Measurements from ENCODE around the gene ZNF699.
"Not testable (repeated sequence)": the region's sequence is repeated elsewhere in the genome, so short reads cannot be mapped to it uniquely, and the experiment has no call there.

ZNF699 gene
- 20.3 to 27.1 reads per million in 2 donors for total RNA-seq

DNA sequence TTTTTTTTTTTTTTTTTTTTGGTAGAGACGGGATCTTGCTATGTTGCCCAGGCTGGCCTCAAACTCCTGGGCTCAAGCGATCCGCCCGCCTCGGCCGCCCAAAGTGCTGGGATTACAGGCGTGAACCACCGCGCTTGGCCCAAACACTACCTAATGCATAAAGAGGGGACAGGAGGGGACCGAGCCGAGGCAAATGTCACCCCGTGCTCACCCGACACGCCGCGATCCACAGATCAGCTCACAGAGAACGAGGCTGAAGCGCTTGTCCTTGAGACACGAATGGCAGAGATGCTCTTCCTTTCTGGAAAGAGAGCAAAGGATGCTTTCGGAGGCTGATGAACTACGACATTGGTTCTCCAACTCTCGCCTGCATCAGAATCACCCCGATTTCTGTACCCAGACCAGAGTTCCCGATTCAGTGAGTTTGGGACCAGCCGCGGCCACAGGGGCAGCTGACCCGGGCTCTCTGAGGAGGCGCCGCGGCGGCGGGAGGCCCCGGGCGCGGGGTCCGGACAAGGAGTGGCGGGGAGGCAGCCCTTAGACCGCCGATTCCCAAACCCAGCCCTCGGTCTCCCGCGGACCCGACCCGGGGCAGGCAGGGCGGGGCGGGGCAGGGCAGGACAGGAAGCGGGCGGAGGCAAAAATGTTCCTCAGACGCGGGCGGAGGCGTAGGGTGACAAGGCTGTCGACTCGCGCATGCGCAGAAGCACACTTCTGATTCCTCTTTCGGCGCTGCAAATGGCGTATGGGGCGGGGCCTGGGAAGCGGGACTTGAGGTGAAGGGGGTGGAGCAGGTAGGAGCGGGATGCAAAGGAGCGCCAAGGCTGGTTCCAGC is at the start of gene ZNF699:
ZNF699 (minus strand) TSS at position 700 of the 835 bp plus-strand sequence. CDS start 4,719 bp downstream, outside the sequence.
- DNase-seq, result peak; percentile 96 to 99 (median 98)

- DNase-seq, result no peak
Observed at GRCh38 chr19:9354651-9355050, 45.0 kb upstream of the ZNF699 start.

DNA sequence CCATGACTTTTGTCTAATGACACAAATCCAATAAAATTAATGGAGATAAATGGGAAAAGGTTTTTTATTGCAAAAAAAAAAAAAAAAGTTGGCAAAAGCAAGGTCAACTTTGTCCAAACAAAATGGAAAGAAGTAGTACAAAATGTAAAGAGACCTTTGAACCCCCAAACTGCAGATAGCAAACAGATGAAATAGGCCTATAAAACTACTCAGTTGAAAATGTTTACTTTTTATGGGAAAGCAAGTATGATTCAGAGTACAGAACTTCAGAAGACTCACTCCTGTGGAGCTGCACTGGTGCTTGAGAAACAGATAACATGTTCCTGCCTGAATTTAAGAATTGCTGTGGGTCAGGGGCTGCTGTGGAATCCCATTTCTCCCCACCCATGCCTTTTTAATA is 43.4 kb upstream of the ZNF699 start:
- no peak for DNase-seq

DNA sequence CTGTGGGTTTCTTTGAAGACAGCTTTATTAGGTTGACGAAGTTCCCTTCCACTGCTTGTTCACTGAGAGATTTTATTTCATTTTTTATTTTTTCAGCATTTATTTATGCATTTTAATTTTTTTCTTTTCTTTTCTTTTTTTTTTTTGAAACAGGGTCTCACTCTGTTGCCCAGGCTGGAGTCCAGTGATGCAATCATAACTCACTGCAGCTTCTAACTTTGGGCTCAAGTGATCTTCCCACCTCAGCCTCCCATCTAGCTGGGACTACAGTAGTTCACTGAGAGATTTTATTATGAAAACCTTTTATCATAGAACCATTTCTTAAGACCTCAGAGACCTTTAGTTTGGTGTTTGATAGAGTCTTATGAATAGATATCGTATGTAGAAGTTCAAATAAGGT is 42.9 kb upstream of the ZNF699 start:
- no peak for DNase-seq

GRCh38 chr19:9348671-9349070 is 39.0 kb upstream of the ZNF699 start:
- no peak for DNase-seq

- no peak for DNase-seq
Observed at GRCh38 chr19:9348253-9348652, 38.6 kb upstream of the ZNF699 start.

DNA sequence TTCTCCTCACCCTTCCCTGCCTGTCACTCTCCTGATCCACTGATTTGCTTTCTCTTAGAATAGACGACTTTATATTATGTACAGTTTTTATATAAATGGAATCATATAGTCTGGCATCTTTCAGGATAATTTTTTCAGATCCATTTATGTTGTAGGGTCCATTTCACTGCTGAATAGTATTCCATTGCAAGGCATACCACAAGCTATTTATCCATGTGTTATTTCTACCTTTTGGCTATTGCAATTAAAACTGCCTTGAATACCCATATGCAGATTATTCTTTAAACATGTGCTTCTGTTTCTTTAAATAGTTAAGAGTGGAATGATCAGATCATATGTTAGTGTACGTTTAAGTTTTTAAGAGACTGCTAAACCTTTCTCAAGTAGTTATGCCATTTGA is 35.4 kb upstream of the ZNF699 start:
- no peak for DNase-seq

DNA sequence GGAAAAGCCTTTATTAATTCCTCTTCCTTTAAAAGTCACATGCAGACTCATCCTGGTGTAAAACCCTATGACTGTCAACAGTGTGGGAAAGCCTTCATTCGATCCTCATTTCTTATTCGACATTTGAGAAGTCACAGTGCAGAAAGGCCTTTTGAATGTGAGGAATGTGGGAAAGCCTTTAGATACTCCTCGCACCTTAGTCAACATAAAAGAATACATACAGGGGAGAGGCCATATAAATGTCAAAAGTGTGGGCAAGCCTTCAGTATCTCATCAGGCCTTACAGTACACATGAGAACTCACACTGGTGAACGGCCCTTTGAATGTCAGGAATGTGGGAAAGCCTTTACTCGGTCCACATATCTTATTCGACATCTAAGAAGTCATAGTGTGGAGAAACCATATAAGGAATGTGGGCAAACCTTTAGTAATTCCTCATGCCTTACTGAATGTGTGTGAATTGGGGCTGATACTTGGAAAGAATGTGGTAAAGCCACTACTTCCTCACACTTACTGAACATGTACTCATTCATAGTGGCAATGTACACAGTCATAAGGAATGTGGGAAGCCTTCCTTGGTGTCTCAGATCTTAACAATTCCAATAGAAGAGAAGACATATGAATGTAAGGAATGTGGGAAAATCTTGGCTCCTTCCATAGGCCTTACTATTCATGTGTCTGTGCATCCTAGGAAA is 33.1 kb upstream of the ZNF699 start:
- no peak for DNase-seq

- DNase-seq, result no peak
Observed at GRCh38 chr19:9329999-9330398, 20.4 kb upstream of the ZNF699 start.

DNA sequence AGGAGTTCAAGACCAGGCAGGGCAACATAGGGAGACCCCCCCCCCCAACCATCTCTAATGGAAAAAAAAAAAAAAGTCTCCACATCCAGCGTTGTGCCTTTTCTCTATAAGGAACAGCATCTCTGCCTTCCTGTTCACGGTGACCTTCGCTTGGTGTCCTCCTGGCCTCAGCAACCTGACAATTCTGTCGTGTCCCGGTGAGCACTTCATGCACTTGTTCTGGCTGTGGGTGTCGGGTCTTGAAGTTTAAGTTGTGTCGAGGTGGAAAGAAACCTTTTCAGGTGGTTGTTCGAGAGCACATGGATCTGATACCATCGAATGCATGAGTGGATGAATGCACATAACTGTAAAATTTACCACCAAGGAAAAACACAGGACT is 14.9 kb upstream of the ZNF699 start:
- no peak for DNase-seq

GRCh38 chr19:9323919-9324583 is 14.4 kb upstream of the ZNF699 start, which contains the start of gene ZNF559:
Gene ZNF559 (plus strand): TSS chr19:9324179. CDS start chr19:9338550, 14,371 bp downstream.
- DNase-seq, result peak; percentile 91 to 97 (median 94)

DNA sequence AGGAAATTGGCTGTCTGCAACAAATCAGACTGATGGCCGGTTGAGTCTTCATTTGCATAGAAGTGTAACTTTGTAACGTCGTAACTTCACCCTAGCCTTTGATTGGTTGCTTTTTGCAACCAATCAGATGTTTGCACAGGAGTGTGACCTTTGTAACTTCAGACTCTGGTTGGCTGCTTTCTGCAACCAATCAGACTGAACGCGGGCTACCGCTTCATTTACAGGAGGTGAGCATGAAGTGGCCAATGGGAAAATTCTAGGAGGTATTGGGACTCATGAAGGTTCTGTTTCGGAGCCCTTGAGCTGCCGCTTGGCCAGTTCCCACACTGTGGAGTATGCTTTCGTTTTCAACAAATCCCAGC is 13.9 kb upstream of the ZNF699 start:
- peak in 3 of 5 experiments; percentile 11 to 89 (median 32) for DNase-seq

- DNase-seq, result not testable (repeated sequence)
Observed at GRCh38 chr19:9322201-9322600, 12.6 kb upstream of the ZNF699 start.

GRCh38 chr19:9321756-9322155 is 12.1 kb upstream of the ZNF699 start:
- DNase-seq, result not testable (repeated sequence)

DNA sequence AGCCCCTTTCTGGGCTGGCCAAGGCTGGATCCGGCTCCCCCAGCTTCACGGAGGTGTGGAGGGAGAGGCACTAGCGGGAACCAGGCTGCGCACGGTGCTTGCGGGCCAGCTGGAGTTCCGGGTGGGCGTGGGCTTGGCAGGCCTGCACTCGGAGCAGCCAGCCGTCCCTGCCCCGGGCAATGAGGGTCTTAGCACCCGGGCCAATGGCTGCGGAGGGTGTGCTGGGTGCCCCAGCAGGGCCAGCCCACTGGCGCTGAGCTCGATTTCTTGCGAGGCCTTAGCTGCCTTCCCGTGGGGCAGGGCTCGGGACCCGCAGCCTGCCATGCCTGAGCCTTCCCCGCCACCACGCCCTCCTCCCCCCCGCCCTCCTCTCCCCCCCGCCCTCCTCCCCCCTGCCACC is 11.7 kb upstream of the ZNF699 start:
- no peak for DNase-seq

- no peak for DNase-seq
Observed at GRCh38 chr19:9313756-9314155, 4.1 kb upstream of the ZNF699 start.

DNA sequence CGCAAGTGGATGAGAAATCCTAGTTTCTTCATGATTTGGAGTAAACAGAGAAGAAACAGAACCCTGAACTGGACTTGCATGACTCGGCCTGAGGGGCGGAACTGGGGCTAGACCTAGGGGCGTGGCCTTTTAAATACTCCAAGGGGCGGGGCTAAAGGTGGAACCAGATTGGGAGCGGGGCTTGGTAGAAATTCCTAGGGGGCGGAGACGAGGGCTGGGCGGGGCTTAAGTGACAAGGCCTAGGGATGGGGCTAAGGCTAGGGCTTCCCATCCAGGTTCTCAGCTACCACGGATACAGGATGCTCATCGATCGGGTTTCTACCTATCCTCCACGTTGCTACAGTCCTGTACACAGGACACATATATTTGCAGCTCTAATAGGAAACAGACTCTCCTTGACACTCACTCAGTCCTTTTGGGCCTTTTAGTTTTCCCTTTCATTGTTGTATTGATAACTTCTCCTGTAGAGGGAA is 372 bp upstream of the ZNF699 start:
- peak in 1 of 5 experiments; percentile 63 for DNase-seq

DNA sequence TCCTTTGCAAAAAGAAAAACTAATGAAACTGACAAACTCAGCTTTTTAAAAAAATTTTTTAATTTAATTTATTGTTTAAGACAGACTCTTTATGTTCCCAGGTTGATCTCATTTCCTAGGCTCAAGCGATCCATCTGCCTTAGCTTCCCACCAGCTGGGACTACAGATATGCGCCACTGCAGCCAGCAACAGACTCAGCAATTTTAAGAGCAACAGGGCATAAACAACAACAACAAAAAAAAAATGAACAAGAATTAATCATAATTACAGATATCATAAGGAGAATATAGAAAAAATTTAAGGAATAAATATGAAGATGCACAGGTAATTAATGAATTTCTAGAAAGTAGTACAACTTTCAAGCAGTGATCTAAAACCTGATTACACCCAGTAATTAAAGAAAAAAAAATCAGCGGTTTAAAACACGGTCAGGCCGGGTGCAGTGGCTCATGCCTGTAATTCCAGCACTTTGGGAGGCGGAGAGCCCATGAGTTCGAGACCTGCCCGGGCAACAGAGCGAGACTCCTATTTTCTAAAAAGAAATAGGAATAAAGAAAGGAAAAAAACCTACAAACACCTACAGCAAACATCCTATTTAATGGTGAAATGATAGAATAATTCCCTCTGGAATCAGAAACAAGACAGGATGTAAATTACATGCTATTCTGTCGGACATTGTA is 1.4 kb downstream of the ZNF699 start:
- DNase-seq, result no peak

DNA sequence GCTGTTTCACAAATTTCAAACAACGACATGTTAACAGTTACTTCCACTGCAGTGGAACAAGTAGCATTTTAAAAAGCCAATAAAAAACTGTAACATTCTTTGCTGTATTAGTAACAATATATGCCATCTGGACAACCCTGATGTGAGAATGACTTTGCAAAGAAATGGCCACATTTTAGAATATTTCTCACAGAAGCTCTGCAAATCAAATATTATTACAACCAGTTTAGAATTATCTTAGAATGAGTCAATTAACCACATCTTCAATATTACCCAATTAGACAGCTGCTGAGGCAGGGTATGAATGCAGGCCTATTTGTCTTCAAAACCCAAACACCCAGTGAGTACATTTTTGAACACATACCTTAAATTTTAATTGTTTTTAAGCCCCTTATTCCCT is 3.2 kb downstream of the ZNF699 start:
- DNase-seq, result no peak

DNA sequence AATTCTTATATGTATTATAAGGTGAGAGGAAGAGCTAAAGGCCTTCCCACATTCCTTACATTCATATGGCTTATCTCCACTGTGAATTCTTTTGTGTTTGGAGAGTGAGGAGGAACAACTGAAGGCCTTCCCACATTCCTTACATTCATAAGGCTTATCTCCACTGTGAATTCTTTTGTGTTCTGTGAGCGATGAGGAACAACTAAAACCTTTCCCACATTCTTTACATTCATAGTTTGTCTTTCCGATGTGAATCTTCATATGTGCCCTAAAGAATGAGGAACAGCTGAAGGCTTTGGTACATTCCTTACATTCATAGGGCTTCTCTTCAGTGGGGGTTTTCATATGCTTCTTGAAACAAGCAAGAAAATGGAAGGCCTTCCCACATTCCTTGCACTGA is 13.3 kb downstream of the ZNF699 start:
- no peak for DNase-seq

- no peak for DNase-seq
Observed at GRCh38 chr19:9295411-9295849, 14.2 kb downstream of the ZNF699 start.

GRCh38 chr19:9289231-9289884 is 20.3 kb downstream of the ZNF699 start:
- DNase-seq, result no peak

Measured in T-helper 2 cell (primary cell).